Gastroesophageal sphincter (tissue), 3 donors: ENCODE measurements around the gene GPR87.

Experiments used
- CTCF ChIP-seq, 4 experiments: fragments of 200-600 bp in 2 of 4; fragments of 450-650 bp in 2 of 4; sonication (generic) in 1 of 4; IDR thresholded peaks; one replicate each; pipeline ENCODE4 v1.5.1; 2017 to 2019; ENCODE audit warnings: antibody characterized with exemption in 4 of 4, mild to moderate bottlenecking in 2 of 4, moderate library complexity in 2 of 4
- POLR2A ChIP-seq, 2 donors: fragments of 450-650 bp; IDR thresholded peaks; one replicate each; pipeline ENCODE4 v1.6.1; 2017; ENCODE audit warnings: antibody characterized with exemption in 2 of 2, mild to moderate bottlenecking in 2 of 2, moderate library complexity in 1 of 2

GRCh38 chr3:151328298-151328995 is 11.8 kb upstream of the GPR87 start:
- TF ChIP-seq POLR2A (IDR thresholded peaks at IDR 0.05) (no peak), CTCF (IDR thresholded peaks at IDR 0.05) (no peak)
